HG03108 (cell line): Measurements from ENCODE around the gene ACBD6.

Experiments used
- ATAC-seq: cut with Tn5 transposase; IDR thresholded peaks from one replicate; pipeline ENCODE4 v1.9.1; 2021; ENCODE audit warnings: moderate library complexity; ENCODE audit not compliant: unreplicated experiment

ACBD6 gene

GRCh38 chr1:180311011-180311730, 191.2 kb downstream of the ACBD6 start:
- ATAC-seq: no peak

GRCh38 chr1:180310095-180310494, 192.3 kb downstream of the ACBD6 start:
- ATAC-seq: no peak

GRCh38 chr1:180309338-180309737, 193.0 kb downstream of the ACBD6 start:
- no peak for ATAC-seq

GRCh38 chr1:180301135-180301742, 201.1 kb downstream of the ACBD6 start:
- no peak for ATAC-seq

GRCh38 chr1:180299479-180300221, 202.7 kb downstream of the ACBD6 start:
- ATAC-seq: no peak

GRCh38 chr1:180295999-180296398, 206.4 kb downstream of the ACBD6 start:
- no peak for ATAC-seq

- ATAC-seq: no peak
Measured at GRCh38 chr1:180294711-180295110, 207.7 kb downstream of the ACBD6 start.

- no peak for ATAC-seq
Measured at GRCh38 chr1:180291004-180291403, 211.4 kb downstream of the ACBD6 start.

- no peak for ATAC-seq
Measured at GRCh38 chr1:180290265-180291001, 211.9 kb downstream of the ACBD6 start.

GRCh38 chr1:180288940-180289339, 213.4 kb downstream of the ACBD6 start:
- ATAC-seq: no peak

- ATAC-seq: no peak
Measured at GRCh38 chr1:180287988-180288705, 214.2 kb downstream of the ACBD6 start.

GRCh38 chr1:180286417-180286816, 216.0 kb downstream of the ACBD6 start:
- no peak for ATAC-seq

GRCh38 chr1:180283098-180283497, 219.3 kb downstream of the ACBD6 start:
- ATAC-seq: no peak

GRCh38 chr1:180282401-180283044, 219.9 kb downstream of the ACBD6 start:
- ATAC-seq: no peak

GRCh38 chr1:180281490-180281889, 220.9 kb downstream of the ACBD6 start:
- no peak for ATAC-seq

- ATAC-seq: peak; percentile 51
Measured at GRCh38 chr1:180280617-180281016, 221.8 kb downstream of the ACBD6 start.

- no peak for ATAC-seq
Measured at GRCh38 chr1:180279651-180280050, 222.7 kb downstream of the ACBD6 start.

- no peak for ATAC-seq
Measured at GRCh38 chr1:180278596-180279395, 223.6 kb downstream of the ACBD6 start.

- no peak for ATAC-seq
Measured at GRCh38 chr1:180278194-180278515, 224.2 kb downstream of the ACBD6 start.
